ENCODE measurements around the gene ZNF586. TPM values are rescaled to one million over a fixed set of nuclear protein-coding genes. Genes with fewer than 3 reads are reported as not detected.

ZNF586 gene
- total and polyA plus RNA-seq, 2 experiments from 2014 or later, result 5.2 to 16.9 TPM

DNA sequence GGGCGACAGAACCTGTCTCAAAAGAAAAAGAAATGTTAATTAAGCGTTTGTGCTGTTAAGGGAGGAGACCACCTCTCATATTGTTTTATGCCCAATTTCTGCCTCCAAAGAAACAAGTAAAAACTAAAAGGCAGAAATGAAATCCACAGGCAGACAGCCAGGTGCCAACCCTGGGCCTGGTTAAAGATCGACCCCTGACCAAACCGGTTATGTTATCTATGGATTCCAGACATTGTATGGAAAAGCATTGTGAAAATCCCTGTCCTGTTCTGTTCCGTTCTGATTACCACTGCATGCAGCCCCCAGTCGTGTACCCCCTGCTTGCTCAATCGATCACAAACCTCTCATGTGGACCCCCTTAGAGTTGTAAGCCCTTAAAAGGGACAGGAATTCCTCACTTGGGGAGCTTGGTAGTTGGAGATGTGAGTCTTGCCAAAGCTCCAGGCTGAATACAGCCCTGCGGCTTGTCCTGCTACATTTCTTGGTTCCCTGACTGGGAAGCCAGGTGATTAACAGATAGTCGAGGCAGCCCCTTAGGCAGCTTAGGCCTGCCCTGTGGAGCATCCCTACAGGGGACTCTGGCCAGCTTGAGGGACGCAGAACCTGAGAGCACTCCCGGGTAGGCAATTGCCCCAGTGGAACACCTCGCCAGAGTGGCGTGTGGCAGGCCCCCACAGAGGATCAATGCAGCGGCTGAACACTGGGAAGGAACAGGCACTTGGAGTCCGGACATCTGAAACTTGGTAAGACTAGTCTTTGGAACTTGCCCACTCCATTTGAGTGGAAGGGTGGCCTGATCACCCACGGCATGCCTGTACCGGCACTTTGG lies 46.0 kb downstream of the ZNF586 start:
- peaks cover 33% of the 10 kb centered on the region for H3K4me1 Mint-ChIP-seq
- no peak for ATAC-seq
- peak overlapping the region; percentile 94 for H3K4me3 Mint-ChIP-seq
- H3K79me2 ChIP-seq (replicated peaks; ENCODE audit: insufficient read depth), result peaks cover 47% of the 10 kb centered on the region
- H3K27ac Mint-ChIP-seq, result peak overlapping the region; percentile 95
- H4K20me1 ChIP-seq (replicated peaks; ENCODE audit: insufficient read depth), result peaks cover 19% of the 10 kb centered on the region
- no peaks in the 10 kb centered on the region for H3K9me2 ChIP-seq (ENCODE audit: insufficient read depth)
- no peak overlapping the region for H2AFZ ChIP-seq
- H3K36me3 Mint-ChIP-seq (ENCODE audit: low read depth), result peaks cover 24% of the 10 kb centered on the region
- no peak overlapping the region for H3K27ac ChIP-seq (ENCODE audit: low read depth)
- H3F3A ChIP-seq (replicated peaks; ENCODE audit: low read depth), result peaks cover 4% of the 10 kb centered on the region; the same call in 1 of the 2 replicates
- TF ChIP-seq ZNF331 (CRISPR knock-in tag; IDR thresholded peaks at IDR 0.05; ENCODE audit: low read depth), result no peak
- no peak for TF ChIP-seq STAT1 (IDR thresholded peaks at IDR 0.05; ENCODE audit: unreplicated experiment)
- no peak for TF ChIP-seq NANOG (IDR thresholded peaks at IDR 0.05; ENCODE audit: borderline replicate concordance)
- TF ChIP-seq POLR2AphosphoS5 (IDR thresholded peaks at IDR 0.05; ENCODE audit: low read depth), result no peak
- no peak for TF ChIP-seq EZH2phosphoT487 (IDR thresholded peaks at IDR 0.05; ENCODE audit: unreplicated experiment)
- TF ChIP-seq ZNF114 (CRISPR knock-in tag; IDR thresholded peaks at IDR 0.05), result no peak
- H3K4me1 ChIP-seq (ENCODE audit: insufficient read depth), result peaks cover 10% of the 10 kb centered on the region
- peak overlapping the region; percentile 52; the same call in 1 of the 2 replicates for H3K4me2 ChIP-seq
- peak overlapping the region; percentile 28; the same call in 1 of the 2 replicates for H3K4me3 ChIP-seq
- peaks cover 12% of the 10 kb centered on the region for H3K36me3 ChIP-seq (ENCODE audit: insufficient read depth)
- H3K9me3 Mint-ChIP-seq, result no peaks in the 10 kb centered on the region; the same call in 2 of the 3 replicates
- no peak for DNase-seq (ENCODE audit: low spot score)
- peaks cover 13% of the 10 kb centered on the region for H3K27me3 Mint-ChIP-seq (ENCODE audit: insufficient read depth, low read depth, poor library complexity)
- no peaks in the 10 kb centered on the region for H3K27me3 ChIP-seq (ENCODE audit: insufficient read depth)

DNA sequence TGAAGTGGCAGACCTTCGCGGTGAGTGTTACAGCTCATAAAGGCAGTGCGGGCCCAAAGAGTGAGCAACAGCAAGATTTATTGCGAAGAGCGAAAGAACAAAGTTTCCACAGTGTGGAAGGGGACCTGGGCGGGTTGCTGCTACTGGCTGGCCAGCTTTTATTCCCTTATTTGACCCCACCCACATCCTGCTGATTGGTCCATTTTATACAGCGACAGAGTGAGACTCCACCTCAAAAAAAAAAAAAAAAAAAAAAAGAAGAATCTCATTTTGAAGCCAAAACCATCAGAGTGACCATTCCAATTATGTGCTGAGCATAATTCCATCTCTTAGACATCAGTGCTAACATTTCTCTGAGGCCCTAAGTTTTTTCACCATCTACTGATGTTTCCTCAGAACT lies 47.2 kb downstream of the ZNF586 start:
- Histone ChIP-seq H3K27ac (ENCODE audit: low read depth) (no peak overlapping the region), H3F3A (replicated peaks; ENCODE audit: low read depth) (peaks cover 6% of the 10 kb centered on the region; the same call in 1 of the 2 replicates), H3K36me3 (ENCODE audit: insufficient read depth) (peaks cover 12% of the 10 kb centered on the region), H3K79me2 (replicated peaks; ENCODE audit: insufficient read depth) (peaks cover 54% of the 10 kb centered on the region), H3K4me1 (ENCODE audit: insufficient read depth) (peaks cover 15% of the 10 kb centered on the region), H3K4me3 (no peak overlapping the region), H3K9me2 (ENCODE audit: insufficient read depth) (no peaks in the 10 kb centered on the region), H3K27me3 (ENCODE audit: insufficient read depth) (no peaks in the 10 kb centered on the region), H2AFZ (no peak overlapping the region), H4K20me1 (replicated peaks; ENCODE audit: insufficient read depth) (peaks cover 24% of the 10 kb centered on the region), H3K4me2 (no peak overlapping the region)
- H3K27me3 Mint-ChIP-seq (ENCODE audit: insufficient read depth, low read depth, poor library complexity), result peaks cover 16% of the 10 kb centered on the region
- peaks cover 27% of the 10 kb centered on the region for H3K36me3 Mint-ChIP-seq (ENCODE audit: low read depth)
- H3K4me3 Mint-ChIP-seq, result no peak overlapping the region
- peak; percentile 27 for DNase-seq (ENCODE audit: low spot score)
- peaks cover 41% of the 10 kb centered on the region for H3K4me1 Mint-ChIP-seq
- no peaks in the 10 kb centered on the region; the same call in 2 of the 3 replicates for H3K9me3 Mint-ChIP-seq
- no peak overlapping the region for H3K27ac Mint-ChIP-seq
- no peak for TF ChIP-seq ZNF331 (CRISPR knock-in tag; IDR thresholded peaks at IDR 0.05; ENCODE audit: low read depth)
- TF ChIP-seq STAT1 (IDR thresholded peaks at IDR 0.05; ENCODE audit: unreplicated experiment), result no peak
- TF ChIP-seq, protein P1, sequence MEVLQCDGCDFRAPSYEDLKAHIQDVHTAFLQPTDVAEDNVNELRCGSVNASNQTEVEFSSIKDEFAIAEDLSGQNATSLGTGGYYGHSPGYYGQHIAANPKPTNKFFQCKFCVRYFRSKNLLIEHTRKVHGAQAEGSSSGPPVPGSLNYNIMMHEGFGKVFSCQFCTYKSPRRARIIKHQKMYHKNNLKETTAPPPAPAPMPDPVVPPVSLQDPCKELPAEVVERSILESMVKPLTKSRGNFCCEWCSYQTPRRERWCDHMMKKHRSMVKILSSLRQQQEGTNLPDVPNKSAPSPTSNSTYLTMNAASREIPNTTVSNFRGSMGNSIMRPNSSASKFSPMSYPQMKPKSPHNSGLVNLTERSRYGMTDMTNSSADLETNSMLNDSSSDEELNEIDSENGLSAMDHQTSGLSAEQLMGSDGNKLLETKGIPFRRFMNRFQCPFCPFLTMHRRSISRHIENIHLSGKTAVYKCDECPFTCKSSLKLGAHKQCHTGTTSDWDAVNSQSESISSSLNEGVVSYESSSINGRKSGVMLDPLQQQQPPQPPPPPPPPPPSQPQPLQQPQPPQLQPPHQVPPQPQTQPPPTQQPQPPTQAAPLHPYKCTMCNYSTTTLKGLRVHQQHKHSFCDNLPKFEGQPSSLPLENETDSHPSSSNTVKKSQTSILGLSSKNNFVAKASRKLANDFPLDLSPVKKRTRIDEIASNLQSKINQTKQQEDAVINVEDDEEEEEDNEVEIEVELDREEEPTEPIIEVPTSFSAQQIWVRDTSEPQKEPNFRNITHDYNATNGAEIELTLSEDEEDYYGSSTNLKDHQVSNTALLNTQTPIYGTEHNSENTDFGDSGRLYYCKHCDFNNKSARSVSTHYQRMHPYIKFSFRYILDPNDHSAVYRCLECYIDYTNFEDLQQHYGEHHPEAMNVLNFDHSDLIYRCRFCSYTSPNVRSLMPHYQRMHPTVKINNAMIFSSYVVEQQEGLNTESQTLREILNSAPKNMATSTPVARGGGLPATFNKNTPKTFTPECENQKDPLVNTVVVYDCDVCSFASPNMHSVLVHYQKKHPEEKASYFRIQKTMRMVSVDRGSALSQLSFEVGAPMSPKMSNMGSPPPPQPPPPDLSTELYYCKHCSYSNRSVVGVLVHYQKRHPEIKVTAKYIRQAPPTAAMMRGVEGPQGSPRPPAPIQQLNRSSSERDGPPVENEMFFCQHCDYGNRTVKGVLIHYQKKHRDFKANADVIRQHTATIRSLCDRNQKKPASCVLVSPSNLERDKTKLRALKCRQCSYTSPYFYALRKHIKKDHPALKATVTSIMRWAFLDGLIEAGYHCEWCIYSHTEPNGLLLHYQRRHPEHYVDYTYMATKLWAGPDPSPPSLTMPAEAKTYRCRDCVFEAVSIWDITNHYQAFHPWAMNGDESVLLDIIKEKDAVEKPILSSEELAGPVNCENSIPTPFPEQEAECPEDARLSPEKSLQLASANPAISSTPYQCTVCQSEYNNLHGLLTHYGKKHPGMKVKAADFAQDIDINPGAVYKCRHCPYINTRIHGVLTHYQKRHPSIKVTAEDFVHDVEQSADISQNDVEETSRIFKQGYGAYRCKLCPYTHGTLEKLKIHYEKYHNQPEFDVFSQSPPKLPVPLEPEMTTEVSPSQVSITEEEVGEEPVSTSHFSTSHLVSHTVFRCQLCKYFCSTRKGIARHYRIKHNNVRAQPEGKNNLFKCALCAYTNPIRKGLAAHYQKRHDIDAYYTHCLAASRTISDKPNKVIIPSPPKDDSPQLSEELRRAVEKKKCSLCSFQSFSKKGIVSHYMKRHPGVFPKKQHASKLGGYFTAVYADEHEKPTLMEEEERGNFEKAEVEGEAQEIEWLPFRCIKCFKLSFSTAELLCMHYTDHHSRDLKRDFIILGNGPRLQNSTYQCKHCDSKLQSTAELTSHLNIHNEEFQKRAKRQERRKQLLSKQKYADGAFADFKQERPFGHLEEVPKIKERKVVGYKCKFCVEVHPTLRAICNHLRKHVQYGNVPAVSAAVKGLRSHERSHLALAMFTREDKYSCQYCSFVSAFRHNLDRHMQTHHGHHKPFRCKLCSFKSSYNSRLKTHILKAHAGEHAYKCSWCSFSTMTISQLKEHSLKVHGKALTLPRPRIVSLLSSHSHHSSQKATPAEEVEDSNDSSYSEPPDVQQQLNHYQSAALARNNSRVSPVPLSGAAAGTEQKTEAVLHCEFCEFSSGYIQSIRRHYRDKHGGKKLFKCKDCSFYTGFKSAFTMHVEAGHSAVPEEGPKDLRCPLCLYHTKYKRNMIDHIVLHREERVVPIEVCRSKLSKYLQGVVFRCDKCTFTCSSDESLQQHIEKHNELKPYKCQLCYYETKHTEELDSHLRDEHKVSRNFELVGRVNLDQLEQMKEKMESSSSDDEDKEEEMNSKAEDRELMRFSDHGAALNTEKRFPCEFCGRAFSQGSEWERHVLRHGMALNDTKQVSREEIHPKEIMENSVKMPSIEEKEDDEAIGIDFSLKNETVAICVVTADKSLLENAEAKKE (CRISPR knock-in tag; IDR thresholded peaks at IDR 0.05), result no peak
- TF ChIP-seq EZH2phosphoT487 (IDR thresholded peaks at IDR 0.05; ENCODE audit: unreplicated experiment), result no peak
- TF ChIP-seq ZNF114 (CRISPR knock-in tag; IDR thresholded peaks at IDR 0.05), result no peak
- TF ChIP-seq, protein P2, sequence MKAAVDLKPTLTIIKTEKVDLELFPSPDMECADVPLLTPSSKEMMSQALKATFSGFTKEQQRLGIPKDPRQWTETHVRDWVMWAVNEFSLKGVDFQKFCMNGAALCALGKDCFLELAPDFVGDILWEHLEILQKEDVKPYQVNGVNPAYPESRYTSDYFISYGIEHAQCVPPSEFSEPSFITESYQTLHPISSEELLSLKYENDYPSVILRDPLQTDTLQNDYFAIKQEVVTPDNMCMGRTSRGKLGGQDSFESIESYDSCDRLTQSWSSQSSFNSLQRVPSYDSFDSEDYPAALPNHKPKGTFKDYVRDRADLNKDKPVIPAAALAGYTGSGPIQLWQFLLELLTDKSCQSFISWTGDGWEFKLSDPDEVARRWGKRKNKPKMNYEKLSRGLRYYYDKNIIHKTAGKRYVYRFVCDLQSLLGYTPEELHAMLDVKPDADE (IDR thresholded peaks at IDR 0.05), result no peak
- no peak for TF ChIP-seq POLR2AphosphoS5 (IDR thresholded peaks at IDR 0.05; ENCODE audit: low read depth)
- TF ChIP-seq JUNB (IDR thresholded peaks at IDR 0.05; ENCODE audit: unreplicated experiment), result no peak
- no peak for TF ChIP-seq CREB1 (CRISPR knock-in tag; IDR thresholded peaks at IDR 0.05; ENCODE audit: low read depth)
- ATAC-seq, result no peak
